GM23248 (cell line): ENCODE data around the gene GNS. TPM values are rescaled to one million over a fixed set of nuclear protein-coding genes. Genes with fewer than 3 reads are reported as not detected.
A peak's percentile ranks its signal among the peaks of the same experiment; 100 is the strongest.

Experiments
- DNase-seq: peaks from one replicate; pipeline ENCODE4 v3.0.0-alpha.2; 2015
- H2AFZ ChIP-seq: fragments of 200-600 bp; sonication (generic); 2 replicates; pipeline ENCODE4 v1.6.1; 2016; ENCODE audit warnings: antibody characterized with exemption
- H3F3A ChIP-seq: fragments of 200-600 bp; sonication (generic); 2 replicates; pipeline ENCODE4 v1.6.1; 2016; ENCODE audit warnings: mild to moderate bottlenecking, antibody characterized with exemption, mixed run types; ENCODE audit not compliant: insufficient read depth
- H3K27ac ChIP-seq: fragments of 200-600 bp; sonication (generic); 2 replicates; pipeline ENCODE4 v1.5.1; 2016; ENCODE audit warnings: mild to moderate bottlenecking
- H3K27me3 ChIP-seq: fragments of 200-600 bp; sonication (generic); replicated peaks from 2 replicates; pipeline ENCODE4 v1.6.1; 2016; ENCODE audit warnings: mild to moderate bottlenecking; ENCODE audit not compliant: insufficient read depth
- H3K36me3 ChIP-seq: fragments of 200-600 bp; sonication (generic); 2 replicates; pipeline ENCODE4 v1.6.1; 2016; ENCODE audit warnings: low read depth, mild to moderate bottlenecking
- H3K4me1 ChIP-seq: fragments of 200-600 bp; sonication (generic); 2 replicates; pipeline ENCODE4 v1.6.1; 2016; ENCODE audit warnings: mild to moderate bottlenecking; ENCODE audit not compliant: insufficient read depth
- H3K4me2 ChIP-seq: fragments of 200-600 bp; sonication (generic); one replicate; pipeline ENCODE4 v1.6.1; 2016; ENCODE audit warnings: mild to moderate bottlenecking; ENCODE audit not compliant: unreplicated experiment
- H3K4me3 ChIP-seq: fragments of 200-600 bp; sonication (generic); 2 replicates; pipeline ENCODE4 v1.5.1; 2016; ENCODE audit warnings: mild to moderate bottlenecking
- H3K79me2 ChIP-seq: fragments of 200-600 bp; sonication (generic); 2 replicates; pipeline ENCODE4 v1.6.1; 2016; ENCODE audit warnings: mild to moderate bottlenecking; ENCODE audit not compliant: insufficient read depth
- H3K9ac ChIP-seq: fragments of 200-600 bp; sonication (generic); 2 replicates; pipeline ENCODE4 v1.6.1; 2016; ENCODE audit warnings: mild to moderate bottlenecking
- H3K9me2 ChIP-seq: fragments of 200-600 bp; sonication (generic); 2 replicates; pipeline ENCODE4 v1.6.1; 2016; ENCODE audit warnings: mixed run types, mild to moderate bottlenecking, moderate library complexity; ENCODE audit not compliant: insufficient read depth
- H3K9me3 ChIP-seq: fragments of 200-600 bp; sonication (generic); one replicate; pipeline ENCODE4 v1.6.1; 2017; ENCODE audit warnings: low read depth
- H4K20me1 ChIP-seq: fragments of 200-600 bp; sonication (generic); 2 replicates; pipeline ENCODE4 v1.6.0; 2016; ENCODE audit not compliant: insufficient read depth
- EZH2 ChIP-seq: fragments of 200-600 bp; sonication (generic); IDR thresholded peaks from 2 replicates; pipeline ENCODE4 v1.6.1; 2018; ENCODE audit warnings: antibody characterized with exemption, mild to moderate bottlenecking; ENCODE audit not compliant: insufficient read depth, poor library complexity, severe bottlenecking
- EZH2phosphoT487 ChIP-seq: fragments of 200-600 bp; sonication (generic); IDR thresholded peaks from 2 replicates; pipeline ENCODE4 v1.6.1; 2018; ENCODE audit warnings: antibody characterized with exemption, moderate library complexity, mild to moderate bottlenecking, low read depth; ENCODE audit not compliant: insufficient read depth
- WGBS, 2 experiments: methylation state at CpG; one replicate each; pipeline ENCODE4 v1.1.6; 2015 to 2017; ENCODE audit warnings: low lambda C conversion rate in 2 of 2, low coverage in 1 of 2; ENCODE audit errors: missing lambda C conversion rate in 2 of 2; 5-methylcytosine and 5-hydroxymethylcytosine counted together
- in situ Hi-C: fragments of 300-500 bp; cut with MboI; formaldehyde crosslinking; loops from 2 replicates; pipeline ENCODE4 v1.15.0; 2020
- polyA plus RNA-seq: library from polyadenylated mRNA; unstranded; fragments of >200 nt; fragmentation: Nextera tagmentation; extraction: Ambion mirVana; gene quantifications from 2 replicates; pipeline ENCODE4 v1.2.1, GENCODE V29; 2016
- total RNA-seq: library from RNA; depleted of rRNA; stranded (reverse); fragments of >200 nt; shearing (Covaris generic); gene quantifications from 2 replicates; pipeline ENCODE4 v1.2.3, GENCODE V29; 2014

GNS gene
- total and polyA plus RNA-seq, 2 experiments from 2014 or later: 76.6 to 129 TPM

DNA sequence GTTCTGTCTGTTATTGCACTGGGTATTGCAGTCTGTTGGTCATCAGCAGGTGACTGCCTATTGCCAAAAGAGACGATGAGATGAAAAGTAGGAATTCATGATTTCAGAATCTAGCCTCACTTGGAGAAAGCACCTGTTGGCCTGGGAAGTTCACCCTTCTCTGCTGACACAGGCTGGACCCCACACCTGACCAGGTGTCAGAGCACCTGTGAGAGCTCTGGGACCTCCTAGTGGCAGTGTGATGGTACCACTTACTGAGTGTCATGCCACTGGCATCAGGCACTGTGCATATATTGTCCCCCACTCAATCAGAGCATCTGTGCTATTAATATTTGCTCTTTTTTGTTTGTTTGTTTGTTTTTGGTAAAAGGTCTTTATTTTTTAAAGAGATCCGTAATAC lies 81.0 kb downstream of the GNS start:
- TF ChIP-seq EZH2phosphoT487: no peak
- TF ChIP-seq EZH2: no peak
- 93% methylated on average over 2 of the region's 2 CpGs for WGBS, 2 experiments
- no peaks in the 10 kb centered on the region for H3K9me3 ChIP-seq
- H3K4me1 ChIP-seq: peaks cover 19% of the 10 kb centered on the region
- H3K79me2 ChIP-seq: no peaks in the 10 kb centered on the region
- DNase-seq: no peak
- no peaks in the 10 kb centered on the region for H4K20me1 ChIP-seq
- no peak overlapping the region for H2AFZ ChIP-seq
- no peak overlapping the region for H3K27ac ChIP-seq
- H3K4me2 ChIP-seq: no peak overlapping the region
- H3K27me3 ChIP-seq: no peaks in the 10 kb centered on the region
- no peaks in the 10 kb centered on the region for H3K9me2 ChIP-seq
- no peaks in the 10 kb centered on the region for H3K36me3 ChIP-seq
- H3F3A ChIP-seq: peaks cover 7% of the 10 kb centered on the region; the same call in 1 of the 2 replicates
- no peak overlapping the region for H3K9ac ChIP-seq
- no peak overlapping the region for H3K4me3 ChIP-seq
- in situ Hi-C loops: no loop called here

DNA sequence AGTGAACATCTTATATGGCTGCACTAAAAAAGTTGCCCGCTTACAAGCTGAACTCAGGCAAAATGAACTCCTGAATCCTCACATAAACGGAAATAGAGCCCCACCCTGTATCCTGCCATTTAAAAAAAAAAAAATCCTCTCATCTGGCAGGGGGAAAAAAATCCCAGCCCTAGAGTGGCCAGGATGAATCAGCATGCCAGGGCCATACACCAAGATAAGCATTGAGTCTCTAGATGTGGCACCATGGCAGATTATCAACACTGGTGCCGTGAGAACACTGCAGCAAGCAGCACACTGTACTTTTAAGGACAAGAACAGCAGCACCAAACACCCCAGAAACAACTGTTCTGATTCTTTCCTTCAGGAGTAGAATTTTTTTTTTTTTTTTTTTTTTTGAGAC lies 83.4 kb downstream of the GNS start:
- Histone ChIP-seq H3K79me2 (no peaks in the 10 kb centered on the region), H3K27me3 (no peaks in the 10 kb centered on the region), H3K9ac (no peak overlapping the region), H3K36me3 (no peaks in the 10 kb centered on the region), H3K4me1 (peaks cover 29% of the 10 kb centered on the region), H3K4me2 (no peak overlapping the region), H3K27ac (no peak overlapping the region), H3K9me3 (no peaks in the 10 kb centered on the region), H3F3A (peaks cover 7% of the 10 kb centered on the region), H4K20me1 (no peaks in the 10 kb centered on the region), H3K9me2 (no peaks in the 10 kb centered on the region), H2AFZ (no peak overlapping the region; the same call in 1 of the 2 replicates), H3K4me3 (no peak overlapping the region)
- no peak for TF ChIP-seq EZH2
- TF ChIP-seq EZH2phosphoT487: no peak
- DNase-seq: peak; percentile 55
- in situ Hi-C loops: no loop called here
- 63 to 69% methylated on average over 3 of the region's 3 CpGs for WGBS, 2 experiments

DNA sequence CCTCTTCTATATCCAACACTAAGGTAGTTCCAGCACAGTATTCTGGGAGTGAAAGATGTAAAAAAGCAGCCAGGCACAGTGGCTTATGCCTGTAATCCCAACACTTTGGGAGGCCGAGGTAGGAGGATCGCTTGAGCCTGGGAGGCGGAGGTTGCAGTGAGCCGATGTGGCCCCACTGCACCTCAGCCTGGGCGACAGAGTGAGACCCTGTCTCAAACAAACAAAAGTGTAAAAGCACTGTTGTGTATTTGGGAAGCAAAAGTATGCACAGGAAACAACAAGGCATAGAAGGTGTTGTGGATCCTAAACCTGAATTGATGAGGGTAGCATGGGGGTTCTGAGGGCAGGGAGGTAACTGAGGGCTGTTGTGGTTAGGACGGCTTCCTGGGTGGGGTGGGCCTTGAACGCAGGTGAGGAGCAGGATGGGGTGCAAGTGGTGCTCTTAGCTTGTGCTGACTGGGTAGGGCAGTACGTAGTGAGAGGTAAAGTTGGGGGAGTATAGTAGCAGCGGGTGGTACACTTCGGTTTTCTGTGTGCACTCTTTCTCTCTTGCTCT lies 84.8 kb downstream of the GNS start:
- no peaks in the 10 kb centered on the region for H4K20me1 ChIP-seq
- H3K4me1 ChIP-seq: peaks cover 26% of the 10 kb centered on the region
- in situ Hi-C loops: no loop called here
- DNase-seq: no peak
- no peak for TF ChIP-seq EZH2phosphoT487
- TF ChIP-seq EZH2: no peak
- H3K27ac ChIP-seq: no peak overlapping the region
- H3F3A ChIP-seq: no peaks in the 10 kb centered on the region; the same call in 1 of the 2 replicates
- no peaks in the 10 kb centered on the region for H3K27me3 ChIP-seq
- H3K9ac ChIP-seq: no peak overlapping the region
- no peak overlapping the region for H2AFZ ChIP-seq
- H3K9me3 ChIP-seq: no peaks in the 10 kb centered on the region
- H3K79me2 ChIP-seq: no peaks in the 10 kb centered on the region
- 92 to 93% methylated on average over 10 of the region's 10 CpGs for WGBS, 2 experiments
- no peaks in the 10 kb centered on the region for H3K9me2 ChIP-seq
- H3K4me3 ChIP-seq: no peak overlapping the region
- no peak overlapping the region for H3K4me2 ChIP-seq
- no peaks in the 10 kb centered on the region for H3K36me3 ChIP-seq

DNA sequence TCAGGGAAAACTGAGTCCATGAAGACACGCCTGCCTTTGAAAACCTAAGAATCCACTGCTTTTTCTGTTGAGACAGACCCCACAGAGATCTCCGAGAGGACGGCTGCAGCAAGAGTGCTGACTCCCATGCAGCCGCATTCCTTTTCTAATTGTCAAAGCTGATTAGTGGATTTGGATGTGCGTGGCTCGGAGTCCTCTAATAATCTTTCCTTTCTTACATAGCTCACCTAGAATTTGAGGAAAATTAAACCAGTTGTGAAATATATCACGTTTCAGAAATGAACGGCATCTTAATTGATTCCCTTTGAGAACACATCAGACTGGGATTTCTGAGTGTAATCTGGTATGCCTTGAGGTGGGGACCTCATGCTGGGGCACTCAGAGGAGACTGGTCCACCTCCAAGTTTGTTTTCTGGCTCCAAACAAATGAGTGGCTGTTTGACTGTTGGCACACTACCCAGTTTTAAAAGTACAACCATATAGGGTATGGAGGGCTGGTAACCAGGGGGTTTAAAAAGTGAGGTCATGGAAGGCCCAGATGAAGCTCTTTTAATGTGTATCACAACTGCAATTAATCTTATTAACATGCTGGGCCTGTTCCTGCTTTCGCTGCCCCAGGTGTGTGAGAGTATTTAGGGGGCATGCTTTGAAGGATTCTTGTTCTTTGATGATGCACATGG lies 85.6 kb downstream of the GNS start:
- Histone ChIP-seq H3K4me1 (peaks cover 22% of the 10 kb centered on the region), H3K9ac (no peak overlapping the region), H3K9me2 (no peaks in the 10 kb centered on the region), H3K79me2 (no peaks in the 10 kb centered on the region), H4K20me1 (no peaks in the 10 kb centered on the region), H3K4me2 (no peak overlapping the region), H3K4me3 (no peak overlapping the region), H3K36me3 (no peaks in the 10 kb centered on the region), H3F3A (no peaks in the 10 kb centered on the region; the same call in 1 of the 2 replicates), H3K27me3 (no peaks in the 10 kb centered on the region), H3K9me3 (no peaks in the 10 kb centered on the region), H3K27ac (no peak overlapping the region), H2AFZ (no peak overlapping the region)
- in situ Hi-C loops: no loop called here
- TF ChIP-seq EZH2phosphoT487 (no peak), EZH2 (no peak)
- no peak for DNase-seq
- 91 to 95% methylated on average over 9 of the region's 9 CpGs for WGBS, 2 experiments
